ENCODE results near the gene GOSR2. TPM values are rescaled to one million over a fixed set of nuclear protein-coding genes. Genes with fewer than 3 reads are reported as not detected.

Gene GOSR2
- total and polyA plus RNA-seq, 2 donors (not counting 3 experiments of a cell fraction or from before 2014, with no cell fraction given), result 48.6 to 54.7 TPM

GRCh38 chr17:46949291-46950174 lies 26.6 kb downstream of the GOSR2 start:
- H3K79me2 ChIP-seq (ENCODE audit: control insufficient read depth, insufficient read depth, low read length), result no peaks in the 10 kb centered on the region
- H3K27ac ChIP-seq (ENCODE audit: insufficient read depth, low read depth, low read length), result no peak overlapping the region
- no peak overlapping the region for H2AFZ ChIP-seq (ENCODE audit: low read depth, low read length)
- intact Hi-C loops (cut with micrococcal nuclease) (loop anchor here (2.0 kb wide), 1 partner anchor 51 kb away; no protein-coding TSS in a partner anchor), dilution Hi-C loops (cut with MboI; ENCODE audit: extremely low pct_ligation_motif_present, low sequenced_read_pairs) (no loop called here)
- no peak overlapping the region for H3K4me3 ChIP-seq (replicated peaks in 1 of 3; ENCODE audit: insufficient read depth in 1 of 3, low read depth in 1 of 3, low read length in 3 of 3)
- FAIRE-seq (no peak), DNase-seq (ENCODE audit: low read depth, low spot score) (no peak)
- peaks cover 0 to 5% of the 10 kb centered on the region in 2 experiments for H3K27me3 ChIP-seq (ENCODE audit: control insufficient read depth in 2 of 2, insufficient read depth in 2 of 2, low read length in 2 of 2)
- no peaks in the 10 kb centered on the region for H3K36me3 ChIP-seq (ENCODE audit: control insufficient read depth in 2 of 2, extremely low read depth in 1 of 2, insufficient read depth in 2 of 2, low read length in 2 of 2)
- H3K4me2 ChIP-seq (ENCODE audit: insufficient read depth, low read length), result no peak overlapping the region
- CTCF ChIA-PET, result interaction anchor here (0.7 to 1.1 kb wide), 3 partner anchors 8 to 31 kb away, joined by 3 read pairs; no protein-coding TSS in a partner anchor
- H3K4me1 ChIP-seq (ENCODE audit: control insufficient read depth, extremely low read depth, insufficient read depth, low read length), result no peaks in the 10 kb centered on the region
- POLR2A ChIA-PET, result no interaction called here
- H4K20me1 ChIP-seq (replicated peaks; ENCODE audit: control insufficient read depth, extremely low read depth, insufficient read depth, low read length), result no peaks in the 10 kb centered on the region
- no peaks in the 10 kb centered on the region for H3K9me3 ChIP-seq (replicated peaks; ENCODE audit: control insufficient read depth, insufficient read depth, low read length)
- no peak overlapping the region for H3K9ac ChIP-seq (replicated peaks; ENCODE audit: extremely low read depth, insufficient read depth, low read length)
- no TSS peak for BruUV-seq (replicated peaks)
- no peaks in the 10 kb centered on the region for H3K9me1 ChIP-seq (replicated peaks; ENCODE audit: control insufficient read depth, extremely low read depth, insufficient read depth, low read length)
- no peak for TF ChIP-seq POLR2A (IDR thresholded peaks at IDR 0.05; ENCODE audit: low read depth, low read length)
- no peak for TF ChIP-seq POLR2AphosphoS5 (IDR thresholded peaks at IDR 0.05; ENCODE audit: insufficient read depth, low read depth, low read length)
- no peak for TF ChIP-seq GATA2 (IDR thresholded peaks at IDR 0.05; ENCODE audit: insufficient read depth, insufficient read length, low read depth, low read length)
- TF ChIP-seq MAX (IDR thresholded peaks at IDR 0.05; ENCODE audit: insufficient read depth, insufficient read length), result no peak
- TF ChIP-seq EZH2 (IDR thresholded peaks at IDR 0.05; ENCODE audit: borderline replicate concordance, low read depth, low read length, severe bottlenecking), result no peak
- TF ChIP-seq FOS (IDR thresholded peaks at IDR 0.05; ENCODE audit: borderline replicate concordance, insufficient read depth, low read length), result no peak
- no peak for TF ChIP-seq CTCF (IDR thresholded peaks at IDR 0.05; ENCODE audit: extremely low read depth in 1 of 2, insufficient read depth in 1 of 2, low read depth in 1 of 2, low read length in 2 of 2)
- TF ChIP-seq JUN (IDR thresholded peaks at IDR 0.05; ENCODE audit: borderline replicate concordance, insufficient read depth, insufficient read length, low read depth), result no peak
- no peak for TF ChIP-seq MYC (IDR thresholded peaks at IDR 0.05; ENCODE audit: low read depth, low read length)
